NCI-H2081 treated with DMSO at 0.1 percent for 48 hours (cell line): ENCODE data around the gene PXDN.

Experiments
- DNase-seq: peaks from one replicate; lab custom pipeline; 2025; lab: John Stamatoyannopoulos, UW

Gene PXDN

GRCh38 chr2:1584051-1584531 lies 160.2 kb downstream of the PXDN start:
- DNase-seq: no peak

- DNase-seq: no peak
Measured at GRCh38 chr2:1582891-1583341, 161.4 kb downstream of the PXDN start.

GRCh38 chr2:1581965-1582625 lies 162.2 kb downstream of the PXDN start:
- no peak for DNase-seq
